GM23338 (cell line): ENCODE measurements around the gene ZNF638. TPM values are rescaled to one million over a fixed set of nuclear protein-coding genes. Genes with fewer than 3 reads are reported as not detected.

Source experiments
- CREB1 ChIP-seq: fragments of 250-450 bp; sonication (Bioruptor Pico); IDR thresholded peaks from 2 replicates; pipeline ENCODE4 v1.5.0; 2020; ENCODE audit warnings: low read depth, mild to moderate bottlenecking, moderate library complexity
- ETS1 ChIP-seq: IDR thresholded peaks from 2 replicates; pipeline ENCODE4 v1.6.1; 2016; ENCODE audit warnings: antibody characterized with exemption
- EZH2 ChIP-seq: fragments of 200-600 bp; sonication (generic); IDR thresholded peaks from one replicate; pipeline ENCODE4 v1.8.0; 2017; ENCODE audit warnings: antibody characterized with exemption, mild to moderate bottlenecking, low read depth; ENCODE audit not compliant: unreplicated experiment
- EZH2phosphoT487 ChIP-seq: fragments of 200-600 bp; sonication (generic); IDR thresholded peaks from one replicate; pipeline ENCODE4 v1.8.1; 2018; ENCODE audit warnings: antibody characterized with exemption; ENCODE audit not compliant: unreplicated experiment
- POLR2AphosphoS5 ChIP-seq: IDR thresholded peaks from 2 replicates; pipeline ENCODE4 v1.6.1; 2016; ENCODE audit warnings: antibody characterized with exemption, low read depth
- STAT1 ChIP-seq: IDR thresholded peaks from one replicate; pipeline ENCODE4 v1.6.1; 2016; ENCODE audit warnings: antibody characterized with exemption; ENCODE audit not compliant: unreplicated experiment
- ZNF331 ChIP-seq: fragments of 250-450 bp; sonication (Bioruptor Pico); IDR thresholded peaks from 2 replicates; pipeline ENCODE4 v1.5.0; 2020; ENCODE audit warnings: low read depth, mild to moderate bottlenecking, moderate library complexity
- polyA plus RNA-seq: library from polyadenylated mRNA; unstranded; fragments of >200 nt; fragmentation: Nextera tagmentation; extraction: Ambion mirVana; gene quantifications from 2 replicates; pipeline ENCODE4 v1.2.1, GENCODE V29; 2016
- total RNA-seq: library from RNA; depleted of rRNA; stranded (reverse); fragments of >200 nt; shearing (Covaris generic); gene quantifications from 2 replicates; pipeline ENCODE4 v1.2.3, GENCODE V29; 2014
- TF ChIP-seq, protein P1 (sequence below): fragments of 250-450 bp; sonication (Bioruptor Pico); IDR thresholded peaks from 2 replicates; pipeline ENCODE4 v1.5.0; 2020; ENCODE audit warnings: mild to moderate bottlenecking, moderate library complexity

The ZNF638 gene
- total and polyA plus RNA-seq, 2 experiments from 2014 or later = 185 to 190 TPM

GRCh38 chr2:71456617-71457016 is 125.0 kb downstream of the ZNF638 start (continued):
- TF ChIP-seq, protein P1, sequence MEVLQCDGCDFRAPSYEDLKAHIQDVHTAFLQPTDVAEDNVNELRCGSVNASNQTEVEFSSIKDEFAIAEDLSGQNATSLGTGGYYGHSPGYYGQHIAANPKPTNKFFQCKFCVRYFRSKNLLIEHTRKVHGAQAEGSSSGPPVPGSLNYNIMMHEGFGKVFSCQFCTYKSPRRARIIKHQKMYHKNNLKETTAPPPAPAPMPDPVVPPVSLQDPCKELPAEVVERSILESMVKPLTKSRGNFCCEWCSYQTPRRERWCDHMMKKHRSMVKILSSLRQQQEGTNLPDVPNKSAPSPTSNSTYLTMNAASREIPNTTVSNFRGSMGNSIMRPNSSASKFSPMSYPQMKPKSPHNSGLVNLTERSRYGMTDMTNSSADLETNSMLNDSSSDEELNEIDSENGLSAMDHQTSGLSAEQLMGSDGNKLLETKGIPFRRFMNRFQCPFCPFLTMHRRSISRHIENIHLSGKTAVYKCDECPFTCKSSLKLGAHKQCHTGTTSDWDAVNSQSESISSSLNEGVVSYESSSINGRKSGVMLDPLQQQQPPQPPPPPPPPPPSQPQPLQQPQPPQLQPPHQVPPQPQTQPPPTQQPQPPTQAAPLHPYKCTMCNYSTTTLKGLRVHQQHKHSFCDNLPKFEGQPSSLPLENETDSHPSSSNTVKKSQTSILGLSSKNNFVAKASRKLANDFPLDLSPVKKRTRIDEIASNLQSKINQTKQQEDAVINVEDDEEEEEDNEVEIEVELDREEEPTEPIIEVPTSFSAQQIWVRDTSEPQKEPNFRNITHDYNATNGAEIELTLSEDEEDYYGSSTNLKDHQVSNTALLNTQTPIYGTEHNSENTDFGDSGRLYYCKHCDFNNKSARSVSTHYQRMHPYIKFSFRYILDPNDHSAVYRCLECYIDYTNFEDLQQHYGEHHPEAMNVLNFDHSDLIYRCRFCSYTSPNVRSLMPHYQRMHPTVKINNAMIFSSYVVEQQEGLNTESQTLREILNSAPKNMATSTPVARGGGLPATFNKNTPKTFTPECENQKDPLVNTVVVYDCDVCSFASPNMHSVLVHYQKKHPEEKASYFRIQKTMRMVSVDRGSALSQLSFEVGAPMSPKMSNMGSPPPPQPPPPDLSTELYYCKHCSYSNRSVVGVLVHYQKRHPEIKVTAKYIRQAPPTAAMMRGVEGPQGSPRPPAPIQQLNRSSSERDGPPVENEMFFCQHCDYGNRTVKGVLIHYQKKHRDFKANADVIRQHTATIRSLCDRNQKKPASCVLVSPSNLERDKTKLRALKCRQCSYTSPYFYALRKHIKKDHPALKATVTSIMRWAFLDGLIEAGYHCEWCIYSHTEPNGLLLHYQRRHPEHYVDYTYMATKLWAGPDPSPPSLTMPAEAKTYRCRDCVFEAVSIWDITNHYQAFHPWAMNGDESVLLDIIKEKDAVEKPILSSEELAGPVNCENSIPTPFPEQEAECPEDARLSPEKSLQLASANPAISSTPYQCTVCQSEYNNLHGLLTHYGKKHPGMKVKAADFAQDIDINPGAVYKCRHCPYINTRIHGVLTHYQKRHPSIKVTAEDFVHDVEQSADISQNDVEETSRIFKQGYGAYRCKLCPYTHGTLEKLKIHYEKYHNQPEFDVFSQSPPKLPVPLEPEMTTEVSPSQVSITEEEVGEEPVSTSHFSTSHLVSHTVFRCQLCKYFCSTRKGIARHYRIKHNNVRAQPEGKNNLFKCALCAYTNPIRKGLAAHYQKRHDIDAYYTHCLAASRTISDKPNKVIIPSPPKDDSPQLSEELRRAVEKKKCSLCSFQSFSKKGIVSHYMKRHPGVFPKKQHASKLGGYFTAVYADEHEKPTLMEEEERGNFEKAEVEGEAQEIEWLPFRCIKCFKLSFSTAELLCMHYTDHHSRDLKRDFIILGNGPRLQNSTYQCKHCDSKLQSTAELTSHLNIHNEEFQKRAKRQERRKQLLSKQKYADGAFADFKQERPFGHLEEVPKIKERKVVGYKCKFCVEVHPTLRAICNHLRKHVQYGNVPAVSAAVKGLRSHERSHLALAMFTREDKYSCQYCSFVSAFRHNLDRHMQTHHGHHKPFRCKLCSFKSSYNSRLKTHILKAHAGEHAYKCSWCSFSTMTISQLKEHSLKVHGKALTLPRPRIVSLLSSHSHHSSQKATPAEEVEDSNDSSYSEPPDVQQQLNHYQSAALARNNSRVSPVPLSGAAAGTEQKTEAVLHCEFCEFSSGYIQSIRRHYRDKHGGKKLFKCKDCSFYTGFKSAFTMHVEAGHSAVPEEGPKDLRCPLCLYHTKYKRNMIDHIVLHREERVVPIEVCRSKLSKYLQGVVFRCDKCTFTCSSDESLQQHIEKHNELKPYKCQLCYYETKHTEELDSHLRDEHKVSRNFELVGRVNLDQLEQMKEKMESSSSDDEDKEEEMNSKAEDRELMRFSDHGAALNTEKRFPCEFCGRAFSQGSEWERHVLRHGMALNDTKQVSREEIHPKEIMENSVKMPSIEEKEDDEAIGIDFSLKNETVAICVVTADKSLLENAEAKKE (CRISPR knock-in tag) = no peak
- no peak for TF ChIP-seq CREB1 (CRISPR knock-in tag)
- TF ChIP-seq EZH2 = no peak
- no peak for TF ChIP-seq POLR2AphosphoS5
- no peak for TF ChIP-seq ZNF331 (CRISPR knock-in tag)
- TF ChIP-seq ETS1 = no peak
- TF ChIP-seq STAT1 = no peak
- TF ChIP-seq EZH2phosphoT487 = no peak
